Panc1 (cell line): ENCODE data around the gene ZKSCAN8. TPM values are rescaled to one million over a fixed set of nuclear protein-coding genes. Genes with fewer than 3 reads are reported as not detected.

Experiments used
- ATAC-seq: fragments of 200-7000 bp; cut with Tn5 transposase; 2 replicates; pipeline ENCODE4 v1.9.1; 2020; ENCODE audit warnings: mild to moderate bottlenecking, moderate library complexity
- BruUV-seq: library from RNA; stranded (reverse); fragments of 400-500 nt; replicated peaks from 2 replicates; lab custom pipeline; 2021; lab: Mats Ljungman, UMichigan
- CTCF ChIA-PET: fragments of 300-600 bp; sonication (Branson Sonifier 250); formaldehyde crosslinking; loops from one replicate; lab custom pipeline; 2022; ENCODE audit warnings: antibody characterized with exemption; lab: Charles Lee
- POLR2A ChIA-PET: fragments of 300-600 bp; sonication (Branson Sonifier 250); formaldehyde crosslinking; loops from one replicate; lab custom pipeline; 2022; ENCODE audit warnings: antibody characterized with exemption; lab: Charles Lee
- DNase-seq: peaks from one replicate; pipeline ENCODE4 v3.0.0-alpha.2; 2010; ENCODE audit warnings: low read depth, low spot score
- H3K27ac ChIP-seq: 2 replicates; pipeline ENCODE4 v1.5.1; 2011; ENCODE audit warnings: mild to moderate bottlenecking, low read length, inconsistent platforms
- H3K27me3 ChIP-seq: fragments of 200-500 bp; sonication (Bioruptor generic); 2 replicates; pipeline ENCODE4 v1.6.0; 2014; ENCODE audit warnings: low read length, inconsistent platforms; ENCODE audit not compliant: control insufficient read depth, insufficient read depth
- H3K36me3 ChIP-seq: fragments of 200-500 bp; sonication (Bioruptor generic); 2 replicates; pipeline ENCODE4 v1.5.1; 2014; ENCODE audit warnings: inconsistent platforms, mild to moderate bottlenecking, low read length, moderate library complexity; ENCODE audit not compliant: control insufficient read depth, insufficient read depth
- H3K4me1 ChIP-seq: 2 replicates; pipeline ENCODE4 v1.5.1; 2011; ENCODE audit warnings: inconsistent platforms, mild to moderate bottlenecking, low read length, moderate library complexity; ENCODE audit not compliant: control insufficient read depth, insufficient read depth
- H3K4me3 ChIP-seq, 2 experiments: 2 replicates each; pipeline ENCODE4 v1.5.1; 2011 to 2012; ENCODE audit warnings: low read depth in 2 of 2, low read length in 2 of 2, mild to moderate bottlenecking in 2 of 2, inconsistent platforms in 1 of 2, moderate library complexity in 1 of 2
- H3K9me3 ChIP-seq: fragments of 200-500 bp; sonication (Bioruptor generic); 2 replicates; pipeline ENCODE4 v1.5.1; 2014; ENCODE audit warnings: low read depth, mild to moderate bottlenecking, inconsistent platforms, low read length, moderate library complexity; ENCODE audit not compliant: control insufficient read depth, insufficient read depth
- POLR2AphosphoS5 ChIP-seq: IDR thresholded peaks from 2 replicates; pipeline ENCODE4 v1.6.1; 2012; ENCODE audit warnings: mild to moderate bottlenecking, low read depth, low read length, moderate library complexity
- REST ChIP-seq, 2 experiments: IDR thresholded peaks; 2 replicates each; pipeline ENCODE4 v1.6.1; 2011 to 2012; ENCODE audit warnings: low read depth in 2 of 2, control low read depth in 1 of 2, low read length in 1 of 2, mild to moderate bottlenecking in 1 of 2, moderate library complexity in 1 of 2; ENCODE audit not compliant: insufficient read depth in 1 of 2
- SIN3A ChIP-seq: IDR thresholded peaks from 2 replicates; pipeline ENCODE4 v1.6.1; 2012; ENCODE audit warnings: low read depth, mild to moderate bottlenecking, low read length, moderate library complexity, borderline replicate concordance; ENCODE audit not compliant: insufficient read depth
- TCF7L2 ChIP-seq: IDR thresholded peaks from 2 replicates; pipeline ENCODE4 v1.6.1; 2011; ENCODE audit warnings: mild to moderate bottlenecking, low read depth, low read length, inconsistent platforms
- in situ Hi-C: cut with HindIII; loops from 2 replicates; pipeline ENCODE4 v1.10.0; 2016; ENCODE audit warnings: low sequenced_read_pairs, low pct_unique_long_range_greater_than_20kb
- intact Hi-C: fragments of 100-400 bp; cut with micrococcal nuclease; formaldehyde crosslinking; loops from one replicate; pipeline ENCODE4 v1.10.0; 2022; ENCODE audit not compliant: unreplicated experiment
- total RNA-seq: library from RNA; stranded (reverse); gene quantifications from one replicate; pipeline ENCODE4 v1.2.1, GENCODE V29; 2021; ENCODE audit not compliant: unreplicated experiment
- TF ChIP-seq, protein P1 (sequence below): fragments of 450-650 bp; IDR thresholded peaks from 2 replicates; pipeline ENCODE4 v1.5.1; 2017; ENCODE audit warnings: mild to moderate bottlenecking

Gene ZKSCAN8
- total RNA-seq, 1 experiment from 2014 or later, result 18.4 TPM

DNA sequence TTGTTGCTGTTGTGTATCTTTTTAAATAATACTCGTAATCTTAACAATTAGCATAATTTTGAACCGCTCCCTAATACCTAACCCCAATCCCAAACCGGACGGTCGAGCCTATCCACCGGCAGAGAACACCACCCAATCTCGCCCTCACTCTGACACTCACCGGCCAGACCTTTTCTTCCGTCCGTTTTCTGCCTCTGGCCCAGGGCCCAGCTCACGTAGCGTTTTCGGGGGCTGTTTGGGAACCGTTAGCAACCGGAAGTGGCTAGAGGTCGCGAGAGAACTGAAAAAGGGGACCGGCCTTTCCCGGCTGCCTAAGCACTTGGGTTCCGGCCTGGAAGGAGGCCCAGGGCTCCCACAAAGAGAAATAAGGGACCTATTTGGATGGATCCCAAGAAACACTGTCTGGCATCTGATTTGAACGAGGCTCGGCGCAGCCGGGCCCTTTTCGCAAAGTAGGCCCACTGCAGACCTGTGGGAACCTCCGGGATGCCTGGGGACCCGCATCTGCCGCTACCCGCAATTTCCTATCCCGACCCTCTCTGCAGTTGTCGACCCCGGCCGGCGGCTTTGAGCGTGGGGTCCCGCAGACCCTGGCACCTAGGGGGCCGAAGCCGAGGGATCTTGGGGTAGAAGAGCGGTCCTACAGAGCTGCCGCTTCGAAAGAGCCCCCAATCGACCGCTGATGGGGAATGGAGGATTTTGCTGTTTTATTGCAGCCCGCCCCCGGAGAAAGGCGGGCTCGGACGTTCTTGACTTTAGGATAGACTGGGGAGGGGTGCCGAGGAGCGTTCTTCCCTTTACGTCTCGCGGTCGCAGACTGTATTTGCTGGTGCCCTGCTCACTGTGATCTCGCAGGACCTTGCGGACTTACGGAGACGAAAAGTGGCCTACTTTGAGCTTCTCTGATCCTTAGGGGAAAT is 4.8 kb upstream of the ZKSCAN8 start:
- in situ Hi-C loops (no loop called here), intact Hi-C loops (loop anchor here (5.0 kb wide), 1 partner anchor 215 kb away; no protein-coding TSS in a partner anchor)
- ChIA-PET CTCF (interaction anchor here (0.5 to 0.8 kb wide), 2 partner anchors 219 to 243 kb away, joined by 4 read pairs; no protein-coding TSS in a partner anchor), POLR2A (interaction anchor here (0.6 kb wide), 2 partner anchors 85 to 238 kb away, joined by 3 read pairs; no protein-coding TSS in a partner anchor)
- H3K27me3 ChIP-seq, result no peaks in the 10 kb centered on the region
- no TSS peak for BruUV-seq
- ATAC-seq (peak; percentile 86), DNase-seq (peak; percentile 65)
- H3K27ac ChIP-seq, result peak overlapping the region; percentile 100
- peak overlapping the region; percentile 79 to 81 for H3K4me3 ChIP-seq
- peaks cover 36% of the 10 kb centered on the region for H3K4me1 ChIP-seq
- no peaks in the 10 kb centered on the region for H3K9me3 ChIP-seq
- peak in 1 of 2 experiments; percentile 26; a peak in 1 of 4 replicates for TF ChIP-seq REST (IDR thresholded peaks at IDR 0.05; ENCODE audit: insufficient read depth in 1 of 2, low read depth in 2 of 2, low read length in 1 of 2)
- TF ChIP-seq SIN3A, result peak; percentile 77; the same call in 1 of the 2 replicates
- peak; percentile 70 for TF ChIP-seq TCF7L2
- TF ChIP-seq, protein P1, sequence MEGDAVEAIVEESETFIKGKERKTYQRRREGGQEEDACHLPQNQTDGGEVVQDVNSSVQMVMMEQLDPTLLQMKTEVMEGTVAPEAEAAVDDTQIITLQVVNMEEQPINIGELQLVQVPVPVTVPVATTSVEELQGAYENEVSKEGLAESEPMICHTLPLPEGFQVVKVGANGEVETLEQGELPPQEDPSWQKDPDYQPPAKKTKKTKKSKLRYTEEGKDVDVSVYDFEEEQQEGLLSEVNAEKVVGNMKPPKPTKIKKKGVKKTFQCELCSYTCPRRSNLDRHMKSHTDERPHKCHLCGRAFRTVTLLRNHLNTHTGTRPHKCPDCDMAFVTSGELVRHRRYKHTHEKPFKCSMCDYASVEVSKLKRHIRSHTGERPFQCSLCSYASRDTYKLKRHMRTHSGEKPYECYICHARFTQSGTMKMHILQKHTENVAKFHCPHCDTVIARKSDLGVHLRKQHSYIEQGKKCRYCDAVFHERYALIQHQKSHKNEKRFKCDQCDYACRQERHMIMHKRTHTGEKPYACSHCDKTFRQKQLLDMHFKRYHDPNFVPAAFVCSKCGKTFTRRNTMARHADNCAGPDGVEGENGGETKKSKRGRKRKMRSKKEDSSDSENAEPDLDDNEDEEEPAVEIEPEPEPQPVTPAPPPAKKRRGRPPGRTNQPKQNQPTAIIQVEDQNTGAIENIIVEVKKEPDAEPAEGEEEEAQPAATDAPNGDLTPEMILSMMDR, result no peak
- peak; percentile 82 for TF ChIP-seq POLR2AphosphoS5
- peaks cover under 1% of the 10 kb centered on the region for H3K36me3 ChIP-seq

- Histone ChIP-seq H3K27ac (peak overlapping the region; percentile 100), H3K4me1 (peaks cover 36% of the 10 kb centered on the region), H3K4me3 (peak overlapping the region; percentile 79 to 81), H3K9me3 (no peaks in the 10 kb centered on the region), H3K27me3 (no peaks in the 10 kb centered on the region), H3K36me3 (peaks cover 5% of the 10 kb centered on the region)
- BruUV-seq, result no TSS peak
- ChIA-PET CTCF (interaction anchor here (1.2 kb wide), 1 partner anchor 219 kb away, joined by 3 read pairs; no protein-coding TSS in a partner anchor), POLR2A (interaction anchor here (0.6 to 0.7 kb wide), 2 partner anchors 218 to 238 kb away, joined by 3 read pairs; no protein-coding TSS in a partner anchor)
- TF ChIP-seq POLR2AphosphoS5 (no peak), SIN3A (no peak), TCF7L2 (no peak), REST (IDR thresholded peaks at IDR 0.05; ENCODE audit: insufficient read depth in 1 of 2, low read depth in 2 of 2, low read length in 1 of 2) (no peak)
- TF ChIP-seq, protein P1, result no peak
- in situ Hi-C loops, result no loop called here
- DNase-seq (no peak), ATAC-seq (no peak)
- intact Hi-C loops, result loop anchor here (5.0 kb wide), 1 partner anchor 215 kb away; no protein-coding TSS in a partner anchor
Measured at GRCh38 chr6:28137505-28137981, 4.1 kb upstream of the ZKSCAN8 start.
